ENCODE measurements around the gene PCDHGC4. TPM values are rescaled to one million over a fixed set of nuclear protein-coding genes. Genes with fewer than 3 reads are reported as not detected.
A peak's percentile ranks its signal among the peaks of the same experiment; 100 is the strongest.

Gene PCDHGC4
- total and polyA plus RNA-seq, 5 donors = 1.3 to 2.3 (median 1.8) TPM

- Histone ChIP-seq H3K4me3 (ENCODE audit: low read length) (no peak overlapping the region), H3K4me1 (ENCODE audit: control insufficient read depth, insufficient read depth, low read length) (peaks cover 9% of the 10 kb centered on the region), H3K27me3 (ENCODE audit: control insufficient read depth, insufficient read depth) (no peaks in the 10 kb centered on the region), H3K9me3 (ENCODE audit: control insufficient read depth, low read length) (no peaks in the 10 kb centered on the region), H3K27ac (ENCODE audit: low read length) (peak overlapping the region; percentile 66)
- DNase-seq = peak; percentile 69 to 80 (median 77)
- intact Hi-C loops (cut with DNase I) = no loop called here
- WGBS = 48% methylated on average over 11 of the region's 11 CpGs
- peak; percentile 41 to 49 for ATAC-seq
Observed at GRCh38 chr5:141507387-141508091, 22.7 kb downstream of the PCDHGC4 start.

- peak overlapping the region; percentile 37 for H3K27ac ChIP-seq (ENCODE audit: low read length)
- H3K4me3 ChIP-seq (ENCODE audit: low read length) = peak overlapping the region; percentile 5
- WGBS = 32% methylated on average over 9 of the region's 9 CpGs
- intact Hi-C loops (cut with DNase I) = no loop called here
- peaks cover 9% of the 10 kb centered on the region for H3K4me1 ChIP-seq (ENCODE audit: control insufficient read depth, insufficient read depth, low read length)
- peak; percentile 5 to 27 for ATAC-seq
- peak in 1 of 3 donors; percentile 40 for DNase-seq
- H3K27me3 ChIP-seq (ENCODE audit: control insufficient read depth, insufficient read depth) = no peaks in the 10 kb centered on the region
- H3K9me3 ChIP-seq (ENCODE audit: control insufficient read depth, low read length) = no peaks in the 10 kb centered on the region
Observed at GRCh38 chr5:141508440-141508797, 23.6 kb downstream of the PCDHGC4 start.

- DNase-seq = peak; percentile 86 to 89 (median 89)
- intact Hi-C loops (cut with DNase I) = no loop called here
- peak; percentile 80 for ATAC-seq
- Histone ChIP-seq H3K9me3 (ENCODE audit: control insufficient read depth, low read length) (no peaks in the 10 kb centered on the region), H3K4me3 (ENCODE audit: low read length) (peak overlapping the region; percentile 5), H3K27me3 (ENCODE audit: control insufficient read depth, insufficient read depth) (no peaks in the 10 kb centered on the region), H3K4me1 (ENCODE audit: control insufficient read depth, insufficient read depth, low read length) (peaks cover 10% of the 10 kb centered on the region), H3K27ac (ENCODE audit: low read length) (peak overlapping the region; percentile 37)
- 30% methylated on average over 23 of the region's 23 CpGs for WGBS
Observed at GRCh38 chr5:141508798-141509611, 24.2 kb downstream of the PCDHGC4 start.

- peak in 1 of 3 donors; percentile 24 for DNase-seq
- intact Hi-C loops (cut with DNase I) = no loop called here
Observed at GRCh38 chr5:141510160-141510559, 25.3 kb downstream of the PCDHGC4 start.

GRCh38 chr5:141510850-141511601 lies 26.2 kb downstream of the PCDHGC4 start:
- Histone ChIP-seq H3K27ac (ENCODE audit: low read length) (no peak overlapping the region), H3K9me3 (ENCODE audit: control insufficient read depth, low read length) (no peaks in the 10 kb centered on the region), H3K4me3 (ENCODE audit: low read length) (no peak overlapping the region), H3K27me3 (ENCODE audit: control insufficient read depth, insufficient read depth) (no peaks in the 10 kb centered on the region), H3K4me1 (ENCODE audit: control insufficient read depth, insufficient read depth, low read length) (peaks cover 19% of the 10 kb centered on the region)
- no peak for ATAC-seq
- intact Hi-C loops (cut with DNase I) = no loop called here
- peak in 2 of 3 donors; percentile 42 to 68 for DNase-seq
- 91% methylated on average over 14 of the region's 14 CpGs for WGBS

More at GRCh38 chr5:141510160-141510559, 25.3 kb downstream of the PCDHGC4 start:
- no peak for ATAC-seq
- Histone ChIP-seq H3K4me1 (ENCODE audit: control insufficient read depth, insufficient read depth, low read length) (peaks cover 17% of the 10 kb centered on the region), H3K27me3 (ENCODE audit: control insufficient read depth, insufficient read depth) (no peaks in the 10 kb centered on the region), H3K4me3 (ENCODE audit: low read length) (no peak overlapping the region), H3K27ac (ENCODE audit: low read length) (no peak overlapping the region), H3K9me3 (ENCODE audit: control insufficient read depth, low read length) (no peaks in the 10 kb centered on the region)
- WGBS = 91% methylated on average over 9 of the region's 9 CpGs

GRCh38 chr5:141511771-141512325 lies 27.0 kb downstream of the PCDHGC4 start:
- ATAC-seq = no peak
- intact Hi-C loops (cut with DNase I) = no loop called here
- Histone ChIP-seq H3K27ac (ENCODE audit: low read length) (no peak overlapping the region), H3K27me3 (ENCODE audit: control insufficient read depth, insufficient read depth) (no peaks in the 10 kb centered on the region), H3K9me3 (ENCODE audit: control insufficient read depth, low read length) (no peaks in the 10 kb centered on the region), H3K4me3 (ENCODE audit: low read length) (no peak overlapping the region), H3K4me1 (ENCODE audit: control insufficient read depth, insufficient read depth, low read length) (peaks cover 23% of the 10 kb centered on the region)
- DNase-seq = peak in 1 of 3 donors; percentile 6
- 67% methylated on average over 4 of the region's 4 CpGs for WGBS

GRCh38 chr5:141512390-141512910 lies 27.6 kb downstream of the PCDHGC4 start:
- WGBS = 13% methylated on average over 28 of the region's 28 CpGs
- Histone ChIP-seq H3K4me1 (ENCODE audit: control insufficient read depth, insufficient read depth, low read length) (peaks cover 21% of the 10 kb centered on the region), H3K27me3 (ENCODE audit: control insufficient read depth, insufficient read depth) (no peaks in the 10 kb centered on the region), H3K9me3 (ENCODE audit: control insufficient read depth, low read length) (no peaks in the 10 kb centered on the region), H3K27ac (ENCODE audit: low read length) (no peak overlapping the region), H3K4me3 (ENCODE audit: low read length) (peak overlapping the region; percentile 57)
- intact Hi-C loops (cut with DNase I) = no loop called here
- ATAC-seq (peak in 1 of 2 donors; percentile 9), DNase-seq (peak; percentile 80 to 94 (median 91))

- Histone ChIP-seq H3K9me3 (ENCODE audit: control insufficient read depth, low read length) (no peaks in the 10 kb centered on the region), H3K27me3 (ENCODE audit: control insufficient read depth, insufficient read depth) (no peaks in the 10 kb centered on the region), H3K4me1 (ENCODE audit: control insufficient read depth, insufficient read depth, low read length) (peaks cover 21% of the 10 kb centered on the region), H3K27ac (ENCODE audit: low read length) (peak overlapping the region; percentile 61), H3K4me3 (ENCODE audit: low read length) (peak overlapping the region; percentile 57)
- DNase-seq = peak in 2 of 3 donors; percentile 74 to 80
- ATAC-seq = peak; percentile 15
- intact Hi-C loops (cut with DNase I) = no loop called here
- 2% methylated on average over 43 of the region's 43 CpGs for WGBS
Observed at GRCh38 chr5:141512911-141513626, 28.2 kb downstream of the PCDHGC4 start.

GRCh38 chr5:141513627-141514329 lies 28.9 kb downstream of the PCDHGC4 start:
- intact Hi-C loops (cut with DNase I) = no loop called here
- Histone ChIP-seq H3K9me3 (ENCODE audit: control insufficient read depth, low read length) (no peaks in the 10 kb centered on the region), H3K4me3 (ENCODE audit: low read length) (peak overlapping the region; percentile 57), H3K4me1 (ENCODE audit: control insufficient read depth, insufficient read depth, low read length) (peaks cover 23% of the 10 kb centered on the region), H3K27ac (ENCODE audit: low read length) (peak overlapping the region; percentile 61), H3K27me3 (ENCODE audit: control insufficient read depth, insufficient read depth) (no peaks in the 10 kb centered on the region)
- ATAC-seq (peak; percentile 66 to 69), DNase-seq (peak; percentile 82 to 92 (median 92))
- 5% methylated on average over 29 of the region's 29 CpGs for WGBS
